NK-92 treated with Interleukin-12 subunit alpha and Interleukin-12 subunit beta, amount 100 ng/mL, for 24 hours (cell line): ENCODE measurements around the gene HDAC4.

Experiments used
- DNase-seq: peaks from one replicate; lab custom pipeline; 2025; lab: John Stamatoyannopoulos, UW

The HDAC4 gene

DNA sequence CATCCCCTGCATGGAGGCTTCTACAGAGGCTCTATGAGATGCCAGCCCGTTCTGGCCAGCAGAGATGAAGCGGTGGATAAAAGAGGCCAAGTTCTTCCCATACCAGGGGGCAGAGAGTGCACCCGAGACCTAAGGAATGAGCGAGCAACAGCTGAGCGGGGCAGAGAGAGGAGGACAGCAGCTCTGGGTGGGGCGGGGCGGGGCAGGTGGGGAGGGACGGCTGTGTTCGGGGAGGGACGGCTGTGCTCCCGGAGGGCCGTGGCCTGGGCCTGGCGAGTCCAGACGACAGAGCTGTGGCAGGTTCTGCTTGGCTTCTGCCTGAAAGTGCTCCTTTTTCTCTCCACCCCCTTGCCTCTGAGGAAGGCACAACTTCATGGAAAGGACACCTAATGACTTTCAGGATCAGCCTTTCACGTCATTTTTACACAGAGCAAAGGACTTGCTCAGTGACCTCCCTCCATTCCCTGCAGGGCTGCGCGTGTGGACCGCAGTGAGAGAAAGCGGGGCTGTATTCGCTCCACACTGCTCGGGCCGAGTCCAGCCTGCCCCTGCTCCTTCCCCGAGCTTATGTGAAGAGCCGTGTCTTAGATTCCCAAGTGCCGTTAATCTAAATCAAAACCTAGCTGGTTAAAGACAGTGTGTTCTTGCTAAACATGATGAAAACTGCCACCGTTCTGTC is 232.9 kb downstream of the HDAC4 start:
- no peak for DNase-seq

GRCh38 chr2:239167011-239167673 is 233.7 kb downstream of the HDAC4 start:
- no peak for DNase-seq

- no peak for DNase-seq
Measured at GRCh38 chr2:239166201-239166834, 234.5 kb downstream of the HDAC4 start.

DNA sequence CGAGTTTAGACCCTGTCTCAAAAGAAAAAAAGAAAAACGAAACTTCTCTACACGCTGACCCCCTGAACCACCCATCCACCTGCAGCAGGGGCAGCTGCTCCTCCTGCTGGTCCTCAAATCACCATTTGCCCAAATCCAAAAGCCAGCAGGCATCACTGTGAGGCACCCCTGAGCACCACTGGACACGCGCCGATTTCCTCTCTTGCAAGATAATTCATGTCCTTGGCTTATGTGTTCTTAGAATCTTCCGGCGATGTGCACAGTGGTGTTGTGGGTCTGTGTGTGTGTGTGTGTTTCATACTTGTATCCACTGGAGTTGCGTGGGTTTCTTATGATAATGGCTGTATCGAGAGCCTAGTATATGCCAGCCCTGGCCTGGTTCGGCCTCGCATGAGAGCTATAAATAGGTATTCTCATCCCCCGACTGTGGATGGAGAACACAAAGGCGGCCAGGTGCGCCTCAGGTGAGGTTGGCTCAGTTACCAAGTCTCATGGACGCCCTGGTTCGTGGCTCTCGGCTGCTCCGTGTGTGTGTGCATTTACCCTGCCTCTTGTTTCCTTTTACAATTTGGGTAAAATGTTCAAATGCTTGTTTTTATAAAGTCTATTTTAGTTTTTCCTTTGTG is 235.5 kb downstream of the HDAC4 start:
- no peak for DNase-seq

GRCh38 chr2:239164335-239164871 is 236.4 kb downstream of the HDAC4 start:
- DNase-seq = peak; percentile 30

- DNase-seq = no peak
Measured at GRCh38 chr2:239163688-239164334, 237.0 kb downstream of the HDAC4 start.

DNA sequence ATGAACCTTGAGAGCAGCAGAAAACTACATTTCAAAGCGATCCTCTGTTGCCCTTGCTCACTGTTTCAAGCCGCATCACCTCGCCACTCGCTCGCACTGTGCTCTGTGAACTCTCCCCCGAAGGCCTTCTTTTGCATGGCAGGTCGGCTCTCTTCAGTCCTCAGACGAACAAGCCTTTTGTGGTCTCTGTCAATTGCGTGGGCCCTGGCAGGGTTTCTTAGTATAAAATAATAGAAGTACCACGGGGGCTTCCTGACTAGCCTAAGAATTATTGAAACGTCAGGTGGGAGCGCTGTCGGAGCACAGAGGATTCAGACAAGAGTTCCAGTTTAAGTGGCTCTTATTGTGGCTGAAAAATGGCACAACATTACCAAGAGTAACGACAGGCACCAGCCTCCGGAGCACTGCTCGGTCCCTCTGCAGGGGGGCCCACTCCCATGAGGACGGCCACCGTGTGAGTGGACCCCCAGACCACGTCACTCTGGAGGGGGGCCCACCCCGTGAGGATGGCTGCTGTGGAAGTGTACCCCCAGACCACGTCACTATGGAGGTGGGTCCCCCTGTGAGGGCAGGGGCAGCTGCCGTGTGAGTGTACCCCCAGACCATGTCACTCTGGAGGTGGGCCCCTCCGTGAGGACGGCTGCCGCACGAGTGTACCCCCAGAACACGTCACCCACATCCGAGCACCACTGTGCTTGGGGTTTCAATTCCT is 237.7 kb downstream of the HDAC4 start:
- DNase-seq = no peak

GRCh38 chr2:239162141-239162821 is 238.5 kb downstream of the HDAC4 start:
- no peak for DNase-seq

DNA sequence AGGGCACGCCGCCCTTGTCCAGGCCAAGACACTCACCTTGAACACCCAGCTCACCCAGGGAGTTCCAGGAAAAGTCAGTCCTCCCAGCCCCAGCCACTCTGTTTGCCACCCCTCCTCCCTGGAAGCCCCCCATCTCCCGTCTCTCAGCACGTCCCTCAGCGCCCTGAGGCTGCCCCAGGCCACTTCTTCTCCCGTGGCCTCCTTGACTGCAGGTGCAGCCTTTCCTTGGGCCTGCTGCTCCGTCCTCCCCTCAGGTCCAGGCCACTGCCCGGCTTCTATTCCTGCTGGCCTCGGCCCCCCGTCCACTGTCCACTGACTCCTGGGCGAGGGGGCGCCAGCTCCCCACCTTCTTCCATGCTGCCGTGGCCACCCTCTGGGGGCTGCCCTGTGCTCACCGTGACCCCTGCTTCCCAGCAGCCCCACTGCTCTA is 239.1 kb downstream of the HDAC4 start:
- no peak for DNase-seq

DNA sequence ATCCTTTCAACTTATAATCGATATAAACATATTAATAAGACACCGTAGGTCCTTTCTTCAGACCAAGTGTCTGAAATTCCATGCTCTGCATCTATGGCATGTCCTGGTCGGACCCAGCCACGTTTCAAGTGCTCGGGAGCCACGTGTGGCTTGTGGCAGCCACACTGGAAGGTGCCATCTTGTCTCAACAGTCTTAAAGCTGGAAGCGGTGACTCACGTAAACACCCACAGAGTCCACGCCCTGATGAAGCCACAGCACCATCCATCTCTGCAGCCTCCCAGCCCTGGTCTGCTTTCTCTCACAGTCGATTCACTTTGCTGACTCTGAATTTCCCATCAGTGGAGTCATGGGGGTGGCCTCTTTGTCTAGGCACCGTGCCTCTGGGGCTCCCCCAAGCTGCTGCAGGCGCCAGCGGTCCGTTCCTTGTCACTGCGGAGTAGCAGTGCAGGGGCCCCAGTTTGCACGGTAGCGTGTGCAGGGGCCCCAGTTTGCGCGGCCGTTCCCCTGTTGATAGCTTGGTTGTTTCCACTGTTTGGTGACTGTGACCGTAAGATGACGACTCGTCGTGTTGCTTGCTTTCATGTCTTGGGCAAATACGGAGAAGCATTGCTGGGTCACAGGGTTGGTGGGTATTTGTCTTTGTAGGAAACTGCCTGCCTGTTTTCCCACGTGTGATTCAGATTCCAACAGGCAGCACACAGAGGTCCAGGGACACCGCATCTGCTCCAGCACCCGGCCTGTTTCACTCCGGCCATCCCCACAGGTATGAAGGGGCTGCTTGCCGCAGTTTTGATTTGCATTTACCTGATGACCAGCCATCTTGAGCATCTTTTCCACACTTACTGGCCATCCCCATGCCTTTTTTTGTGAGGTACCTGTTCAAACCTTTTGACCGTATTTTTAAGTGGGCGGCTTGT is 240.3 kb downstream of the HDAC4 start:
- no peak for DNase-seq

DNA sequence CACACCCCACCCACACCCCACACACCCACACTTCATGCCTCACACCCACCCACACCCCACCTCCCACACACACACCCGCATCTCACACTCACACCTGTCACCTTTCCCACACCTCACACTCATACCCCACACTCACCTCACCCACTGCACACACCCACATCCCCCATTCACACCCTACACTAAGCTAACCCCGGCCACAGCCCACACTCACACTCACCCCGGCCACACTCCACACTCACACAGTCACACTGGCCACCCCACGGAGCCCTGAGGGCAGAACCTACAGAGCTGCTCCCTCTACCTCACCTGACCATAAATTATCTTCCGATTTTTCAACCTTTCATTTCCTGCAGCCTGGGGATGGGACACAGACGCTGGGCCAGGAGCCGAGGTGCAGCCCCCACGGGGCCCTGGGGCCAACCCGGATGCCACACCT is 241.3 kb downstream of the HDAC4 start:
- no peak for DNase-seq

DNA sequence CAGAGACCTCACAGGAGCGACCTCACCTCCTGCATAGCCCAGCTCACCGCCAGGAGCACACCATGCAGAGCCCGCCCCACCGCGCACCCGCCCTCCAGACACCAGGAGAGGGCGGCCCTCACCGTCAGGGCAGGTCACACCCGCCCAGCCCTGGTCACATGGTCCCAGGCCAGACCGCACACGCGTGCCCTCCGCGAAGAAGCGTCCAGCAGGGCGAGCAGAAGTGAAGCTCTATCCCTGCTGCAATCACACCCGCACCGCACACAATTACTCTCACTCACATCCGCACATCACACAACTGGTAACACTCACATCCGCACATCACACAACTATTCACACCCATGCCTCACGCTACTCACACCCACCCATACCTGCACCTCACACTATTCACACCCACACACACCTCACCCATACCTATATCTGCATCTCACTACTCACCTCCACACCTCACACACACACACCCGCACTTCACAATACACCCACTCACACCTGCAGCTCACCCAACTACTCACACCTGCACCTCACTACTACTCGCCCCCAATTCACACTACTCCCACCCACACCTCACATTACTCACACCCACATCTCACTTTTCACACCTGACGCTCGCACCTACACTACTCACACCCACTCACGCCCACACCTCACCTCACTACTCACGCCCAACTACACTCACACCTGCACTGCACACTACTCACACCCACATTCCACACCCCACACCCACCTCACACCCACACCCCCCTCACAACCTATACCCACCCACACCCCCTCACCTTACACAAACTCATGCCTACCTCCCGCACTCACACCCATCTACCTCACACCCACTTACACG is 242.0 kb downstream of the HDAC4 start:
- DNase-seq = no peak

DNA sequence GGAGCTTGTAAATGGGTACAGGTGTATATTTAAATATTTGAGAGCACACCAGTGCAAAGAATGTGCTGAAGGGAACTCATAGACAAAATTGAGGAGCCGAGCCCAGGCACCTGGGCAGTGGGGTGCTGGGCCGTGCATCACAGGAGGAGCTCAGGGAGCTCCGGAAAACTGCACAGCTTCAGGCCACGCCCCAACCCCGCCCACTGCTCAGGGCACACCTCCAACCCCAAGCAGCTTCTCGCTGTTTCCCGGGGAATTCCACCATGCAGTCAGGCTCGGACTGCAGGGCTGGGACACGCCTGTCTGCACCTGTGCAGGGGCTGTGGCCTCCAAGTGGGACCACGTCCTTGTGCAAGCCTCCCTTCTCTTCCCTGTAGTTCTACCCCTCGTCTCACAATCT is 243.0 kb downstream of the HDAC4 start:
- no peak for DNase-seq

DNA sequence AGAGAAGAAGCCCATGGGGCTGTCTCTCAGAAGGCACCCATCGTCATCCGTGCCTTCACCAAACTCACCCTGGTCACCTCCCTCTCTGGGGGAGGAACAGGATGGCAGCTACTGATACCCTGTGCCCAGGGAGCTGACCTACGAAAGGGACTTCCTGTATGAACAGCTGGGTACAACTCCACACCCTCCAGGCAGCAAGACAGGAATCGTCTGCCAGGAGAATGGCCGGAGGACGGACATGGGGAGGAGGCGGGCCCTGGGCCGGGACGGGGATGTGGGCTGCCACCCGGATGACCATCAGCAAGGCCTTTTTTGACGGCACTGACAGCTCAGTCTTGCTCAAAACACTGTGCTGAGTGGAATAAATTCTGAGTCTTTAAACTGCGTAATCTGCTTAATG is 243.6 kb downstream of the HDAC4 start:
- no peak for DNase-seq

- no peak for DNase-seq
Measured at GRCh38 chr2:239156516-239157265, 244.1 kb downstream of the HDAC4 start.

GRCh38 chr2:239155806-239156480 is 244.9 kb downstream of the HDAC4 start:
- DNase-seq = no peak
